SK-N-SH treated with all-trans-retinoic acid at 6 μM for 48 hours (cell line): ENCODE data around the gene CAMK2B.

Experiments used
- ARNTL ChIP-seq: fragments of 450-650 bp; formaldehyde crosslinking; IDR thresholded peaks from 2 replicates; pipeline ENCODE4 v1.5.0; 2020; ENCODE audit warnings: low read depth, mild to moderate bottlenecking, moderate library complexity, borderline replicate concordance
- CREB5 ChIP-seq: fragments of 250-450 bp; sonication (Bioruptor Pico); IDR thresholded peaks from 2 replicates; pipeline ENCODE4 v1.5.1; 2020; ENCODE audit warnings: low read depth, mild to moderate bottlenecking, moderate library complexity
- ESRRG ChIP-seq: fragments of 250-450 bp; sonication (Bioruptor Pico); IDR thresholded peaks from 2 replicates; pipeline ENCODE4 v1.6.1; 2021; ENCODE audit warnings: mild to moderate bottlenecking
- OSR1 ChIP-seq: fragments of 250-450 bp; sonication (Bioruptor Pico); IDR thresholded peaks from 2 replicates; pipeline ENCODE4 v1.8.0; 2022; ENCODE audit warnings: moderate library complexity, mild to moderate bottlenecking, inconsistent platforms
- PATZ1 ChIP-seq: fragments of 250-450 bp; sonication (Bioruptor Pico); IDR thresholded peaks from 2 replicates; pipeline ENCODE4 v1.8.0; 2020; ENCODE audit warnings: mild to moderate bottlenecking, moderate library complexity, borderline replicate concordance
- POU6F1 ChIP-seq: fragments of 250-450 bp; sonication (Bioruptor Pico); IDR thresholded peaks from 2 replicates; pipeline ENCODE4 v1.8.0; 2021; ENCODE audit warnings: low read depth, mild to moderate bottlenecking, moderate library complexity, borderline replicate concordance
- RARB ChIP-seq: fragments of 250-450 bp; sonication (Bioruptor Pico); IDR thresholded peaks from 2 replicates; pipeline ENCODE4 v1.8.0; 2021; ENCODE audit warnings: mild to moderate bottlenecking, moderate library complexity
- SNAI2 ChIP-seq: fragments of 250-450 bp; sonication (Bioruptor Pico); IDR thresholded peaks from 2 replicates; pipeline ENCODE4 v1.5.0; 2020; ENCODE audit warnings: mild to moderate bottlenecking, moderate library complexity
- TSHZ2 ChIP-seq: fragments of 250-450 bp; sonication (Bioruptor Pico); IDR thresholded peaks from 2 replicates; pipeline ENCODE4 v1.5.0; 2020; ENCODE audit warnings: mild to moderate bottlenecking, moderate library complexity
- ZFP3 ChIP-seq: fragments of 250-450 bp; sonication (Bioruptor Pico); IDR thresholded peaks from 2 replicates; pipeline ENCODE4 v1.5.0; 2020; ENCODE audit warnings: mild to moderate bottlenecking, moderate library complexity
- ZFP30 ChIP-seq: fragments of 450-650 bp; formaldehyde crosslinking; IDR thresholded peaks from 2 replicates; pipeline ENCODE4 v1.5.0; 2022; ENCODE audit warnings: mild to moderate bottlenecking, moderate library complexity

GRCh38 chr7:44222074-44222473 lies 103.3 kb downstream of the CAMK2B start:
- no peak for TF ChIP-seq CREB5 (CRISPR knock-in tag)
- TF ChIP-seq ZFP30 (CRISPR knock-in tag), result no peak
- TF ChIP-seq OSR1, result no peak
- TF ChIP-seq ZFP3 (CRISPR knock-in tag), result no peak
- TF ChIP-seq ARNTL (CRISPR knock-in tag), result no peak
- no peak for TF ChIP-seq RARB (CRISPR knock-in tag)
- no peak for TF ChIP-seq SNAI2 (CRISPR knock-in tag)
- TF ChIP-seq TSHZ2 (CRISPR knock-in tag), result no peak
- TF ChIP-seq POU6F1 (CRISPR knock-in tag), result no peak
- TF ChIP-seq PATZ1 (CRISPR knock-in tag), result no peak
- no peak for TF ChIP-seq ESRRG (CRISPR knock-in tag)
